Endothelial cell of umbilical vein (primary cell): Measurements from ENCODE around the gene GATD1.

Source experiments
- CTCF ChIP-seq, 2 donors: IDR thresholded peaks; 1 replicate in 1 of 2; 2 replicates in 1 of 2; pipeline ENCODE4 v1.5.1; 2011; ENCODE audit warnings: low read length in 2 of 2, mild to moderate bottlenecking in 2 of 2, moderate library complexity in 2 of 2, control low read depth in 1 of 2, inconsistent platforms in 1 of 2, low read depth in 1 of 2; ENCODE audit not compliant: insufficient read depth in 1 of 2; ENCODE audit errors: extremely low read depth in 1 of 2
- POLR2A ChIP-seq: IDR thresholded peaks from 2 replicates; pipeline ENCODE4 v1.6.1; 2012; ENCODE audit warnings: low read depth, mild to moderate bottlenecking, control low read depth, low read length

DNA sequence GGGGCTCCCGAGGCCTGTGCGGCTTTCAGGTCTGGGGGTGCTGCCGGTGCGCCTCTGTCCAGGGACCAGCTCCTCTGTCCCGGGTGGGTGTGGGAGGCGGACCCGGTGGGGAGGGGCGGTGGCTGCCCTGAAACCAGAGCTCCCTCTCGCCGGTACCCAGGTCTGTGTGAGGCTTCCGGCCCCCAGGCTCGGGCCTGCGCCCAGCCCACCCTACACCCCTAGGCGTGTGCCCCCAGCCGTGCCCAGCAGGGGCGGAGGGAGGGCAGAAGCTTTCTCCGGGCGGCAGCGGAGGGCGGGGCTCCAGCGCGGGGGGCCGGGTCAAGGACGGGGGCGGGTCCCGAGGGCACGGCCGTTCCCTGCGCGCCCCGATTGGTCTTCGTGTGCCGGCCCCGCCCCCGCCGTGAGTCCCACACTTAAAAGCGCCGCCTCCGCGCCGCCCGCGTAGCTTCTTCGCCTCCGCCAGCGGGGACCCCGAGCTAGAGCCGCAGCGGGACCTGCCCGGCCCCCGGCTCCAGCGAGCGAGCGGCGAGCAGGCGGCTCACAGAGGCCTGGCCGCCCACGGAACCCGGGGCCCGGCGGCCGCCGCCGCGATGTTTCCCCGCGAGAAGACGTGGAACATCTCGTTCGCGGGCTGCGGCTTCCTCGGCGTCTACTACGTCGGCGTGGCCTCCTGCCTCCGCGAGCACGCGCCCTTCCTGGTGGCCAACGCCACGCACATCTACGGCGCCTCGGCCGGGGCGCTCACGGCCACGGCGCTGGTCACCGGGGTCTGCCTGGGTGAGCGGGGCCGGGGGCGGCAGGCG is 42.0 kb upstream of the GATD1 start:
- TF ChIP-seq CTCF (IDR thresholded peaks at IDR 0.05; ENCODE audit: extremely low read depth in 1 of 2, insufficient read depth in 1 of 2, low read depth in 1 of 2, low read length in 2 of 2) (peak in 1 of 2 donors; percentile 14), POLR2A (peak; percentile 98)
